ENCODE results near the gene ADAMTSL2.

The ADAMTSL2 gene

GRCh38 chr9:133608382-133608781 lies 73.9 kb downstream of the ADAMTSL2 start:
- Histone ChIP-seq H3K27ac (ENCODE audit: low read depth, low read length) (no peak overlapping the region), H3K27me3 (ENCODE audit: control insufficient read depth, insufficient read depth, low read length) (peaks cover 22% of the 10 kb centered on the region), H3K36me3 (ENCODE audit: control insufficient read depth, insufficient read depth, low read length) (no peaks in the 10 kb centered on the region), H3K4me3 (ENCODE audit: low read length) (no peak overlapping the region), H3K9ac (ENCODE audit: low read length) (no peak overlapping the region), H3K4me1 (ENCODE audit: control insufficient read depth, insufficient read depth, low read length) (no peaks in the 10 kb centered on the region)

DNA sequence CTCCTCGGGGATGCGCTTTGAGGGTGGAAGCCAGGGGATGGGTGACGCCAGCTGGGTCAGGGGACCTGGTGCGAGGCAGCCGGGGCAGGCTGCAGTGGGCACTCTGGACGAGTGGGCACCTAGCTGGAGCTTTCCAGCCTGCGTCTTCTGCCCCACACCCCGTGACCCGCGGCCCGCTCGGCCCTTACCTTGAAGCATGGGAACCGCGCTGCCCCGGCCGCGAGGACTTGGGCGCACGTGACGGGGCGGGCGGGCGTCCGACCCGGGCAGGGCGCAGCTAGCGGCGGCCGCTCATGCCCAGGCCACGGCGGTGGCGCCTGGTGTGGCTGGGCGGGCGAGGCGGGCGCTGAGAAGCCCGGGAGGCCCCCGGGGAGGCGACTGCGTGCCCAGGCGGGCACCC lies 74.4 kb downstream of the ADAMTSL2 start:
- Histone ChIP-seq H3K9ac (ENCODE audit: low read length) (no peak overlapping the region), H3K27ac (ENCODE audit: low read depth, low read length) (no peak overlapping the region), H3K4me1 (ENCODE audit: control insufficient read depth, insufficient read depth, low read length) (no peaks in the 10 kb centered on the region), H3K36me3 (ENCODE audit: control insufficient read depth, insufficient read depth, low read length) (no peaks in the 10 kb centered on the region), H3K4me3 (ENCODE audit: low read length) (no peak overlapping the region), H3K27me3 (ENCODE audit: control insufficient read depth, insufficient read depth, low read length) (peaks cover 22% of the 10 kb centered on the region)

GRCh38 chr9:133609311-133610098 lies 75.0 kb downstream of the ADAMTSL2 start, which contains the start of gene FAM163B:
FAM163B (minus strand) TSS chr9:133609389; CDS start chr9:133580223, 29,166 bp downstream.
- Histone ChIP-seq H3K27ac (ENCODE audit: low read depth, low read length) (no peak within 1 kb of the TSS), H3K4me3 (ENCODE audit: low read length) (no peak within 1 kb of the TSS), H3K27me3 (ENCODE audit: control insufficient read depth, insufficient read depth, low read length) (peaks cover 22% of the 10 kb centered on the region), H3K36me3 (ENCODE audit: control insufficient read depth, insufficient read depth, low read length) (no peaks in the 10 kb centered on the region), H3K4me1 (ENCODE audit: control insufficient read depth, insufficient read depth, low read length) (no peaks in the 10 kb centered on the region), H3K9ac (ENCODE audit: low read length) (no peak within 1 kb of the TSS)

- H3K36me3 ChIP-seq (ENCODE audit: control insufficient read depth, insufficient read depth, low read length) = no peaks in the 10 kb centered on the region
- no peak overlapping the region for H3K4me3 ChIP-seq (ENCODE audit: low read length)
- H3K4me1 ChIP-seq (ENCODE audit: control insufficient read depth, insufficient read depth, low read length) = no peaks in the 10 kb centered on the region
- H3K27ac ChIP-seq (ENCODE audit: low read depth, low read length) = no peak overlapping the region
- H3K9ac ChIP-seq (ENCODE audit: low read length) = no peak overlapping the region
- peaks cover 27% of the 10 kb centered on the region for H3K27me3 ChIP-seq (ENCODE audit: control insufficient read depth, insufficient read depth, low read length)
Observed at GRCh38 chr9:133610845-133611244, 76.3 kb downstream of the ADAMTSL2 start.

- no peak overlapping the region for H3K27ac ChIP-seq (ENCODE audit: low read depth, low read length)
- H3K9ac ChIP-seq (ENCODE audit: low read length) = no peak overlapping the region
- no peaks in the 10 kb centered on the region for H3K36me3 ChIP-seq (ENCODE audit: control insufficient read depth, insufficient read depth, low read length)
- peaks cover 27% of the 10 kb centered on the region for H3K27me3 ChIP-seq (ENCODE audit: control insufficient read depth, insufficient read depth, low read length)
- H3K4me1 ChIP-seq (ENCODE audit: control insufficient read depth, insufficient read depth, low read length) = no peaks in the 10 kb centered on the region
- no peak overlapping the region for H3K4me3 ChIP-seq (ENCODE audit: low read length)
Observed at GRCh38 chr9:133612051-133612450, 77.5 kb downstream of the ADAMTSL2 start.

- no peak overlapping the region for H3K27ac ChIP-seq (ENCODE audit: low read depth, low read length)
- peaks cover 27% of the 10 kb centered on the region for H3K27me3 ChIP-seq (ENCODE audit: control insufficient read depth, insufficient read depth, low read length)
- no peaks in the 10 kb centered on the region for H3K4me1 ChIP-seq (ENCODE audit: control insufficient read depth, insufficient read depth, low read length)
- no peak overlapping the region for H3K9ac ChIP-seq (ENCODE audit: low read length)
- no peaks in the 10 kb centered on the region for H3K36me3 ChIP-seq (ENCODE audit: control insufficient read depth, insufficient read depth, low read length)
- H3K4me3 ChIP-seq (ENCODE audit: low read length) = no peak overlapping the region
Observed at GRCh38 chr9:133612816-133613215, 78.3 kb downstream of the ADAMTSL2 start.

GRCh38 chr9:133613432-133613831 lies 78.9 kb downstream of the ADAMTSL2 start:
- Histone ChIP-seq H3K27ac (ENCODE audit: low read depth, low read length) (no peak overlapping the region), H3K4me3 (ENCODE audit: low read length) (no peak overlapping the region), H3K4me1 (ENCODE audit: control insufficient read depth, insufficient read depth, low read length) (no peaks in the 10 kb centered on the region), H3K27me3 (ENCODE audit: control insufficient read depth, insufficient read depth, low read length) (peaks cover 24% of the 10 kb centered on the region), H3K36me3 (ENCODE audit: control insufficient read depth, insufficient read depth, low read length) (no peaks in the 10 kb centered on the region), H3K9ac (ENCODE audit: low read length) (no peak overlapping the region)

DNA sequence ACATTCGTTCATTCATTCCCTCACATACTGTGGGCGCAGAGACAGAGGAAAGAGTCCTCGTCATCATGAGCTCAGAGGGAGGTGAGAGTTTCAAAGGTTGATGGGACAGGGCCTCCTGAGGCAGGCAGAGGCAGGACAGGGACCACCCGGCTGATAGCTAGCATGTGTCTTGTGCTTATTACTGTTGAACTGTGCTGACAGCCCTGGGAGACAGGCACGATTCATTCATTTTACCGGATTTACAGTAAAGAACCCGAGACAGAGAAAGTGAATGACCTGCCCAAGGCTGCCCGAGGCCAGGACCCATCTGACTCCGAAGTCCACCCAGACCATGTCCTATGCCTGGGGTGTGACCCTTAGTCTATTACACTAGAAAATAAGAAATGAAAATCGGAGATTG lies 79.6 kb downstream of the ADAMTSL2 start:
- Histone ChIP-seq H3K36me3 (ENCODE audit: control insufficient read depth, insufficient read depth, low read length) (no peaks in the 10 kb centered on the region), H3K9ac (ENCODE audit: low read length) (no peak overlapping the region), H3K27me3 (ENCODE audit: control insufficient read depth, insufficient read depth, low read length) (peaks cover 19% of the 10 kb centered on the region), H3K4me3 (ENCODE audit: low read length) (no peak overlapping the region), H3K27ac (ENCODE audit: low read depth, low read length) (no peak overlapping the region), H3K4me1 (ENCODE audit: control insufficient read depth, insufficient read depth, low read length) (no peaks in the 10 kb centered on the region)

DNA sequence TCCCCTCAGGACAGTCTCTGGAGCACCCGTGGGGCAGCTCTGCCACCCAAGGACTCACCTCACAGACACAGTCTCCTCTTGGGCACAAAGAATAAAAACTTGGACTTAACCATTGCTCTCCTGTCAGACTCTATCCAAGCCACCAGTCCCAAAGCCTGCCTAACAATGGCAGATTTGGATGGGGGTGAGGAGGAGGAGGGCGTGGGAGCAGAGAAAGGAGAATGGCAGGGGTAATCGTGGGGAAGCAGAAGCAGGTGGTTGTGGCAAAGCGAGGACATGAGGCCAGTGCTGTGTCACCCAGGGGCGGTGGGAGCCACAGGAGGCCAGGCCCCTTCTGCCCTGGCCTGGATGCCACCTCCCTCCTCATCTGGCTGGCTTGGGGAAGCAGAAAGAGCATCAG lies 80.2 kb downstream of the ADAMTSL2 start:
- Histone ChIP-seq H3K4me1 (ENCODE audit: control insufficient read depth, insufficient read depth, low read length) (no peaks in the 10 kb centered on the region), H3K27me3 (ENCODE audit: control insufficient read depth, insufficient read depth, low read length) (peaks cover 18% of the 10 kb centered on the region), H3K4me3 (ENCODE audit: low read length) (no peak overlapping the region), H3K27ac (ENCODE audit: low read depth, low read length) (no peak overlapping the region), H3K9ac (ENCODE audit: low read length) (no peak overlapping the region), H3K36me3 (ENCODE audit: control insufficient read depth, insufficient read depth, low read length) (no peaks in the 10 kb centered on the region)

- no peaks in the 10 kb centered on the region for H3K4me1 ChIP-seq (ENCODE audit: control insufficient read depth, insufficient read depth, low read length)
- no peak overlapping the region for H3K4me3 ChIP-seq (ENCODE audit: low read length)
- H3K9ac ChIP-seq (ENCODE audit: low read length) = no peak overlapping the region
- peaks cover 17% of the 10 kb centered on the region for H3K27me3 ChIP-seq (ENCODE audit: control insufficient read depth, insufficient read depth, low read length)
- H3K27ac ChIP-seq (ENCODE audit: low read depth, low read length) = no peak overlapping the region
- no peaks in the 10 kb centered on the region for H3K36me3 ChIP-seq (ENCODE audit: control insufficient read depth, insufficient read depth, low read length)
Observed at GRCh38 chr9:133615186-133615585, 80.7 kb downstream of the ADAMTSL2 start.

DNA sequence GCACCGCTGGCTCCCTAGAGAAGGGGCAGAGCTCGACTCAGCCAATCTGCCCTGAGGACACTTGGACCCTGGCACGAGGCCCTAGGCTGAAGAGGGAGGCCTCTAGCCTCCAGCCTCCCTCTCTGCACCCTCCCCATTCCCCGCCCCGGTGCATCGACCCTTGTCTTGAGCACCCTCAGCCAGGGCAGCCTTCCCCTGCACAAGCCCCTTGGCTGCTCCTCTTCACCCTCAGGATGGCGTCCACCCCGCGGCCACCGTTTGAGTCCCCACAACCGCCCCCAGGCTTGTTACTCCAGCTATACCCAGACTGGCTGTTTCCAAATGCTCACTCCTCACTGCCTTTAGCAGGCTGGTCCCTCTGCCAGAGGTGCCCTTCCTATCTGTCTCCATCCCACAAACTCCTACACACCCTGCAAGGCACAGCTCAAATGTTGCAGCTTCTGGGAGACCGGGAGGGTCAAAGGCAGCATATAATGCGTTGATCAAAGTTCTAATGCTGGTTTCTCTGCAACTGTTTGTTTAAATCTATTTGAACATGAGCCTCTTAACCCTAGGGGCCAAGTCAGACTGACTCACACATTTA lies 81.2 kb downstream of the ADAMTSL2 start:
- no peak overlapping the region for H3K4me3 ChIP-seq (ENCODE audit: low read length)
- peaks cover 14% of the 10 kb centered on the region for H3K27me3 ChIP-seq (ENCODE audit: control insufficient read depth, insufficient read depth, low read length)
- H3K9ac ChIP-seq (ENCODE audit: low read length) = no peak overlapping the region

GRCh38 chr9:133616643-133617405 lies 82.3 kb downstream of the ADAMTSL2 start:
- H3K4me3 ChIP-seq (ENCODE audit: low read length) = no peak overlapping the region
- no peaks in the 10 kb centered on the region for H3K36me3 ChIP-seq (ENCODE audit: control insufficient read depth, insufficient read depth, low read length)
- peaks cover 14% of the 10 kb centered on the region for H3K27me3 ChIP-seq (ENCODE audit: control insufficient read depth, insufficient read depth, low read length)
- H3K9ac ChIP-seq (ENCODE audit: low read length) = no peak overlapping the region
- no peak overlapping the region for H3K27ac ChIP-seq (ENCODE audit: low read depth, low read length)
- H3K4me1 ChIP-seq (ENCODE audit: control insufficient read depth, insufficient read depth, low read length) = no peaks in the 10 kb centered on the region

More for the DNA sequence above, 81.2 kb downstream of the ADAMTSL2 start:
- Histone ChIP-seq H3K36me3 (ENCODE audit: control insufficient read depth, insufficient read depth, low read length) (no peaks in the 10 kb centered on the region), H3K27ac (ENCODE audit: low read depth, low read length) (no peak overlapping the region), H3K4me1 (ENCODE audit: control insufficient read depth, insufficient read depth, low read length) (no peaks in the 10 kb centered on the region)
